NCI-H82 treated with DMSO at 0.1 percent for 48 hours (cell line): ENCODE results near the gene CTBP2.

Source experiments
- DNase-seq: peaks from one replicate; lab custom pipeline; 2025; ENCODE audit not compliant: unreplicated experiment; lab: John Stamatoyannopoulos, UW

Gene CTBP2

DNA sequence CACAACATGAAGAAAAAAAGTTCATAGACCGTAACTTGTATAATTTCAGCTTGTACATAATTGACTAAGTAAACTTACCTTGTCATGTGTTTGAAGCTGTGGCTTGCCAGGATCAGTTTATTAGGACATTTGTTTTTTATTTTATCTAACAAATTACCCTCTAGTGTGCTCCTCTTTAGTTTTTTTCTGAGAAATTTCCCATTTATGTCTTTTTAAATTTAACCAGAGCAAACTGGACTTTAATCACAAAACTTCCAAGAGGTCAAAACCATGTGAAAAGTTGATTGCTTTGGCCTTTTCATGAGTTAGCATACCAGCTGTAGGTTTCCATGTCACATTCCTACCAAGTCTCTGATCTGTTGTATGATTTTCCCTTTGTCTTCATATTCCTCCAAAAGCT is 176.0 kb downstream of the CTBP2 start:
- no peak for DNase-seq

DNA sequence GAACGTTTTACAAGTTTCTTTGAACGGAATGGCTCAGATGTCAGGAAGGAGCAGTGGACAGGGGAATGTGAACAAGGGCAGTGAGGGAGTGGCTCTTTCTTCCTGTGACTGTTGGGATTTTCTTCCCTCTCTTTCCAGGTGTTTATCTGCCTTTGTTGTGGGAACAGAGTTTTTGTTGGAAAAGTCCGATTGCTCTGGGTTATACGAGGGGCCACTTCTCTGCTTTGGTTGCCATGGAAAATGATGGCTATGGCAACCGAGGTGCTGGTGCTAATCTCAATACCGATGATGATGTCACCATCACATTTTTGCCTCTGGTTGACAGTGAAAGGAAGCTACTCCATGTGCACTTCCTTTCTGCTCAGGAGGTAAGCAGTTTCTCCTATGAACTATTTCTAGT is 177.0 kb downstream of the CTBP2 start:
- DNase-seq = no peak

DNA sequence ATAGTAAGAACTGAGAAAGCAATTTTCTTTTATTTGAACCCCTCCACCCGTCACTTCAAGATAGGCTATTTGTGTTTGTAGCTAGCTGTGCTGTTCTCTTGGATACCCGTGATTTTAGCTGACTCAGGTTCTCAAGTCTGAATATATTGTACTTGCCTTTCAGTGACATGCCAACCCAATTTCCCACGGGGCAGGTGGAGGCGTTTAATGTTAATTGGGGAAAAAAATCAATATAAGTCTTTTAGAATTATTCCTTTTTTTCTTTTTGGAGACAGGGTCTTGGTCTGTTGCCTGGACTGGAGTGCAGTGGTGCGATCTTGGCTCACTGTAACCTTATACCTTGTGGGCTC is 182.0 kb downstream of the CTBP2 start:
- DNase-seq = no peak

DNA sequence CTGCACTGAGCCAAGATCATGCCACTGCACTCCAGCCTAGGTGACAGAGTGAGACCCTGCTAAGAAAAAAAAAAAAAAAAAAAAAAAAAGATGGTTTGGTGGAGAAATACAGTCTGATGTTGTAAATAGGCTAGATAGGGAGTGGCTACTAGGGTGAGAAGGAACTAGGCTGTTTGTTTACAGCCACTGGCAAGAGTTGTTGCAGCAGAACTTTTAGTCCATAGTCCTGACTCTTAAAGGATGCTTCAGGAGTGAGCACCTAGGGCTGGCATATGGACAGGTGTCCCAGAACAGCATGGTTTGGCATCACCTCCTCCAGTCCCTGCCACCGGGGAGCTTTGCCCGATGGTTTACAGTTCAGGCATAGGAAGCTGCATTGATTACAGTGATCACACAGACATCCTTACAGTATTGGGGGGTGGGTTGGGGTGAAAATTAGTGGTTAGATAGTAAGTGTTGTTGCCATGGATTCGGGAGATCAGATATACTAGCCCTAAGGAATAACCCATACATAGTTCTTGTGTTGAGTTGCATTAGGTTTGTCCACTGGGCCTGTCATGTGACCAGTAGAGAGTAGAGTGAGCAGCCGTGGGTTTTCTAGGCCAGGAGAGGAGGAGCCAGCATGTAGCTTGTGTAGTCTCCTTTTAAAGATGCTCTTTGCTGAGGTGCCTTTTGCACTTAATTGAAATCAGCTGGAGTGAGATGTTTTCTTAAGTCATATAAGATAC is 182.6 kb downstream of the CTBP2 start:
- no peak for DNase-seq

DNA sequence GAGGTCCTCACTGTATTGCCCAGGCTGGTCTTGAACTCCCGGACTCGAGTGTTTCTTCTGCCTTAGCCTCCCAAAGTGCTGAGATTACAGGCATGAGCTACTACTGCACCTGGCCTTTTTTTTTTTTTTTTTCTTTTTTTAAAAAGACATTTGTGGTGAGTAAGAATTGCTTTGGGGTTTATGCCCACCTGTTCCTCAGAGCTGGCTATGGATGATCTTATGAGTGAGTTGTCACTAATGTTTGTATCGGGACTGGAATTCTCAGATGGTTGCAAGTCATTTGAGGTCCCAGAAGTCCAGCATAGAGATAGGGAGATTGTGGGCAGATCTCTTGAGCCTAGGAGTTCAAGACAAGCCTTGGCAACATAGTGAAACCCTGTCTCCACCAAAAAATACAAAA is 183.2 kb downstream of the CTBP2 start:
- no peak for DNase-seq

DNA sequence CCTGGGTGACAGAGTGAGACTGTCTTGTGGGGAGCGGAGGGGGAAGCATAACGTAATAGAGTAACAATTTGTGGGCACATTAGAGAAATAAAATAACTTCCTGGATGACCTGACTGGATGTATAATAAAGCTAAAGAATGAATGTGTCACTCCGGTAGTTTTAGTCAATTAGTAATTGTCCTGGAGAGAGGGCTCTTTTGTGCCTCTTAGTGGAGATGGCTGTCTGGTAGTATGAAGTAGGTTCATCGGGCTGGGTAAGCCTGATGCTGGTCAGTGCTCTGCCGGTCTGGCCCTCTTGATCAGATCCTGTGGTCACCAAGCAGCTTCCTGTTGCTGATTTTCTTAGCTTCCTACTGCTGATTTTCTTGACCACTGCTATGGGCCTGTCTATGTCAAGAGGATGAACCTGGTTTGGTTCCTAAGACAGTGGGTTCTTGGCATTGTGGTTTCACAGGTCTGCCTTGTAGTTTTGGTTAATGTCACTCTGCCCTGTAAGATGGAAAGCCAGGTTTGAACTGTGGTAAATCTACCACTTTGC is 184.3 kb downstream of the CTBP2 start:
- no peak for DNase-seq

DNA sequence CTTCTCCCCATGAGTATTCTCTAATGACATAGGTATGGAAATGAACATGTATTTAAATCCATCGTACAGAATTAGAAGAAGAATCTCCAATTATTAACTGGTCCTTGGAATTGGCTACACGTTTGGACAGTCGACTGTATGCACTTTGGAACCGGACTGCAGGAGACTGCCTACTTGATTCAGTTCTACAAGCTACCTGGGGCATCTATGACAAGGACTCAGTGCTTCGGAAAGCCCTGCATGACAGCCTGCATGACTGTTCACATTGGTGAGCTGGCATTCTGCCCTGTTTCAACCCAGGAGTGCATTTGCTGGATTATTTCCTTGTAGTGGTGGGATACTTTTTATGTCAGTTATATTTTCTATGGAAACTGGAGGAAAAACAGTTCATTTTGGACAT is 186.2 kb downstream of the CTBP2 start:
- no peak for DNase-seq

DNA sequence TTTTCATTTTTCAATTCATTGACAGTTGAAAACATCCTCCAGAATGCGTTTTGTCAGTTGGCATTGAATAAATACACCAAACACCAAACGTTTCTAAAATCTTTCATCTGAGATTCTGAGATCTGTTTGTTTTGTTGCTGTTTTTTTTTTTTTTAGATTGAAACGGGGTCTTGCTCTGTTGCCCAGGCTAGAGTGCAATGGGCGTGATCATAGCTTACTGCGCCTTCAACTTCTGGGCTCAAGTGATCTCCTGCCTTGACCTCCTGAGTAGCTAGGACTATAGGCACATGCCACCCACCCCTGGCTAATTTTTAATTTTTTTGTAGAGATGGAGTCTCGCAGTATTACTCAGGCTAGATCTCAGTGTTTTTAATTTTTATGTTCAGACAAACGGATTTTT is 187.7 kb downstream of the CTBP2 start:
- no peak for DNase-seq

DNA sequence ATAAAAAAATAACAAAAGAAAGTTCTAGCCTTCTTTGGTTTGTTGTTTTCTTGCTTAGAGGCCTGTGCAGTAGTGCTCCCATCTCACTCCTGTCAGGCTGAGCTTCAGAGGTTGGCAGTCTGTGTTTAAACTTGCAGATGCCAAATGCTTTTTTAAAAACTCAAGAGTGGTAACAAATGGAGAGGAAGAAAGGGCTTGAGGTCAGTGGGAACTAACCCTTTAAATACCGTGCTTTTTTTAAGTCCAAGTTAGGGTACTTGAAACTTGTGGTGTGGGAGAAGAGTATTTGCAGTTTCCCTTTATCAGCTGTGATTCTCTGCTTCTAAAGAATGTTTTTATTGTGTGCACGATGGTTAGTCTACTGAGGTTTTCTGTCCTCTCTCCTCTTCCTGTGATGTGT is 189.1 kb downstream of the CTBP2 start:
- DNase-seq = no peak

DNA sequence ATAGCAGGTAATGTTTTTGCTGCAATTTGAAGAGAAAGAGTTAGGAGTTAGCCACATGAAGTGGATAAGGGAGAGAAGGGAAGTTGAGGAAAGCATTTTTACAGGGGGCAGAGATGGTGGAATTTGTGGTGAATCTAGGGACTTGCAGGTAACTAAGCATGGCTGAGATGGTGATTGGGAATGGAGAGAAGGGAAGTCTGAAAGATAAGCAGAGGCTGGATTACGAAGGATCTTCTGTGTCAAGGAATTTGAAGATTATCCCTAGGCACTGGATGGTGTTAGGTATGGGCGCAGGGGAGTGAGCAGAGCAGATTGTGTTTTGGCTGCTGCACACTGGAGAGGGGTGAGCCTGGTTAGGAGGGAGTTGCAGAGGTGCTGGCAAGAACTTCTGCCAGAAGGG is 193.1 kb downstream of the CTBP2 start:
- DNase-seq = no peak

DNA sequence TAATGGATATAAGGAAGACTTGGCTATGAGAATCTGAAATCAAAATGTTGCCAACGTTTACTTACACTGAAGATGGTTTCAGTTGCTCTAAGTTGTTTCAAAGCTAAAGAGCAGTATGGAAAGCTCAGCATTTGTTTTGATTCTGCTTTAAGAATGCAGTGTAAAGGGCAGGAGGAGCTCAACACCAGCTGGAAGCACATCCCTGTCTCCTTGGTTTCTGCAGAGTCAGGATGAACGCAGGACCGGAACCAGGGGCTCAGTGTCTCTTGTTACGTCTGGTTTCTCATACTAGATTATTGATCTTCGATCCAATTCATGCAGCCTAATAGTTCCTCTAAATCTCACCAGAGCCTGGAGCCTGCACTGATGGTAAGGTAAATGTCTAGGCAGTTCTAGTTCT is 194.4 kb downstream of the CTBP2 start:
- no peak for DNase-seq

DNA sequence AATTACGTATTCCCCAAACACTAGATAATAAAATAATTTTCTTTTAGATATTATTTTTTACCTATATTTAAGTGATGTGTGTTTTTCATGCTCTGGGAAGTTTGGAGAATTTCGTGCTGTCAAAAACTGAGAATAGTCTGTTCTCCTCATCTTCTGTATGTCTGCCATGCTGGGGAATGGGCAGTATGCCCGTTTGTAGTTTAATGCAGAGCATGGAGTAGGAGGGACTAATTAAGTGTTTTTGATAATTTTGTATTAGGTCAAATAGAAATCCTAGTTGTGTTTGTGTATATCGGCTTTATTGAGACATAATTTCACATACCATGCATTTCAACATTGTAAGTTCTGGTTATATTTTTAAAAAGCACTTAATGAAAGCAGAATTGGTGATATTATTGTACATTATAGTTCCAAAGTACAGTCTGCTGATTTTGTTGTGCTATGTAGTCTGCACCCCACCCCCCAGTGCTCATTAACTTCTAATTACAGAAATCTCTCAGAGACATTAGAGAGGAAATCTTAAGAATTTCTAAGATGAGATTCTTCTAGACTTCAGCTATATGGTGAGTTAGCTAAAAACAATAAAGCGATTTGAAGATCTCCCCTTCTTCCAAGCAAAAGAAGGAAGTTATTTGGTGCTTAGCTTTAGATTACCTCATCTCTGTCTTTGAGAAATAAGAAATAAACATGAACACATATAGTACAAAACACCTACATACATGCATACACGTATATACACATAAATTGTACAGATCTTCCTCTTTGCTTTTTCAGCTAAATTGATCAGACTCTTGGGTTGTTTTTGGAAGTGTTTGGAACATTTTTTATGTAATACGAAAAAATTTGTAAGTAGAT is 196.3 kb downstream of the CTBP2 start:
- DNase-seq = no peak

DNA sequence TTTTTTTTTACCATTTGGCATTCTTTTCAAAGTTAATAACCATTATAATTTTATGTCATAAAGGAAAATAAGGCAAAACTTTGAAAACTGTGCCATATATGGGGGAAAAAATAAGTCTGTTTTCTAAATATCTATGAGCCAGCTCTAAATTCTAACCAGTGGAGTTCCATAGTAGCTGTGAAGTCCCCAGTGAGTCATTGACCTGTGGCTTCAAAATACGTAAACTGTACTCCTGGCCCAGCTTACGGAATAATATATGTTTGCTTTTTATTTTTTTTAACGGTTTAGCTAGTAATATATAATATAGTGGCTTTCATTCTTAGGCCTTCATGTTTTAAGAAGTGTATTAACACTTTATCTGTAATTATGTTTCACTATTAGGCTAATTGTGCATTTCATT is 197.9 kb downstream of the CTBP2 start:
- DNase-seq = no peak

DNA sequence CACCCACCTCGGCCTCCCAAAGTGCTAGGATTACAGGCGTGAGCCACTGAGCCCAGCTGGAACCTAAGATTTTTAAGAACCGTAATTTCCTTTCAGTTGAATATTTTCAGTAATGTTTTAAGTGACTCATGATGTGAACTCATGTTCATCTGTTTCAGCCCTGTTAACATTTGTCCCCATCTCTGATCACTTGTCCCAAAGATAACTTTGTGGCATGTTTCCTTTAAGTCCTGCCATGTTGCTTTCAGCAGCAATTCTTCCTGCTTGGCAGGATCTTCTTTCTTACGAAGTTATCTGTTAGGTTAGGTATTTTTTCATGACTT is 199.2 kb downstream of the CTBP2 start:
- no peak for DNase-seq

DNA sequence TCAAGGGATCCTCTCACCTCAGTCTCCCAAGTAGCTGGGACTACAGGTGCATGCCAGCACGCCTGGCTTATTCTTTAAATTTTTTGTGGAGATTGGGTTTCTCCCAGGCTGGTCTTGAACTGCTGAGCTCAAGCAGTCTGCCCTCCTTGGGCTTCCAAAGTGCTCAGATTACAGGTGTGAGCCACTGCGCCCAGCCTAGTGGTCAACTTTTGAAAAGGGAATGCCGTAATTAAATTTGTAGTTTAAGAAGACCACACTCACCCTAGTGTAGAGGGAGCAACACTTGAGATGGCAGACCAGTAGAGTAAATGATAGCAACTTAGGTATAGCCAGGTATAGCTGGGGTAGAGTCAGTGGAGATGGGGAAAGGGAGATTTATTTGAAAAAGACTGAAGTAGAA is 200.8 kb downstream of the CTBP2 start:
- no peak for DNase-seq

DNA sequence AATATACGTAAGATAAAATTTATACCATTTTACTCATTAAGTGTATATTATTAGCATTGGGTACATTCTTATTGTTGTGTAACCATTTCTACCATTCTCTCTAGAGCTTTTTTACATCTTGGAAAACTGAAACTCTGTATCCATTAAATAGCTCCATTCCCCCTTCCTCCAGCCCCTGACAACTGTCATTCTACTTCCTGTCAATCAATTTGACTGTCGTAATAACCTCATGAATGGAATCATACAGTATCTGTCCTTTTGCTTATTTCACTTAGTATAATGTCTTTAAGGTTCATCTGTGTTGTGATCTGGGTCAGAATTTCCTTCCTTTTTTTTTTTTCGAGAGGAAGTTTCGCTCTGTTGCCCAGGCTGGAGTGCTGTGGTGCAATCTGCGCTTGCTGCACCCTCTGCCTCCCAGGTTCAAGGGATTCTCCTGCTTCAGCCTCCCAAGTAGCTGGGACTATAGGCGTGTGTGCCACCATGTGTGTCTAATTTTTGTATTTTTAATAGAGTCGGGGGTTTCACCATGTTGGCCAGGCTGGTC is 202.9 kb downstream of the CTBP2 start:
- no peak for DNase-seq

DNA sequence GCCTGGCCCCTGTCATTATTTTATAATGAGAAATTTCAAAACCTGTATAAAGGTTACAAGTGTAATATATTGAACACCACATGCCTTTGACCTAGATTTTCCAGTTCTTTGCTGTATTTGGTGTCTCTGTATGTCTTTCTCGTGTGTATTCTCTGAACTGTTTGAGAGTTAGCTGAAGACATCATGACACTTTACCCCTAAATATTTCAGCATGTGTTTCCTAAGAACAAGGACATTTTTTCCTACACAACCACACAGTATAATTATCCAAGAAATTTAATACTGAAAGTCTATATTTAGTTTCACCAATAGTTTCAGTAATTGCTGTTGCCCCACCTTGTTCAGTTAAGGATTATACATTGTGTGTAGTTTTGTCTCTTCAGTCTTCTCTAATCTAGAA is 203.6 kb downstream of the CTBP2 start:
- DNase-seq = no peak

DNA sequence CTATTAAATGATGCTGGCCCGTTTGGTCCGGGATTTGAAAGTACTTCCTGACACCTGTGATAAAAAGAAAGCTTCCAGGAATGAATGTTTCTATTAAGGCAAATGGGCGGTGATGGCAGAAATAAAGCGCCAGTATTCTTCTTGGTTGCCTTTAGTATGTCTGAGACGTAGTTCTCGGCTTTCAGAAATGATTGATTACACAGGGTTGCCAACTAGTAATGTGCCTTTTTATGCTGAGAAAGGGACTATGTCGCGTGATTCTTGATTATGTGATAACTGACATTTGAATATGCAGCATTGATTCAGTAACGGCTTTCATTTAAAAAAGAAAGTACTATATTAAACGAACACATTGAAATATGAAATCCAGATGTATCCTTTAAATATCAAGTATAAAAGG is 204.5 kb downstream of the CTBP2 start:
- no peak for DNase-seq

DNA sequence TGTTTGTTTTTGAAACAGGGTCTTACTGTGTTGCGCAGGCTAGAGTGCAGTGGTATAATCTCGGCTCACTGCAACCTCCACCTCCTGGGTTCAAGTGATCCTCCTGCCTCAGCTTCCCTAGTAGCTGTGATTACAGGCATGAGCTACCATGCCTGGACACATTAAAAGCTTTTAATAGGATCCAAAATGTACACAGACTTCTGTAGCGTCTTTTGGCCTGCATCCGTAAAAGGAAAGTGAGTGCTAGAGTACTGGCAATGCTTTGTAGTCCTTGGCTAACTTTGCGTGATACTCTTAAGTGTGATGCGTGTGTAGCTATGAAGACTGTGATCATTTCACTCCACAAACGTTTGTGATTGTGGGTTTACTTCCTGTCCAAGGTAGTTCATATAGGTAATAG is 205.1 kb downstream of the CTBP2 start:
- no peak for DNase-seq

DNA sequence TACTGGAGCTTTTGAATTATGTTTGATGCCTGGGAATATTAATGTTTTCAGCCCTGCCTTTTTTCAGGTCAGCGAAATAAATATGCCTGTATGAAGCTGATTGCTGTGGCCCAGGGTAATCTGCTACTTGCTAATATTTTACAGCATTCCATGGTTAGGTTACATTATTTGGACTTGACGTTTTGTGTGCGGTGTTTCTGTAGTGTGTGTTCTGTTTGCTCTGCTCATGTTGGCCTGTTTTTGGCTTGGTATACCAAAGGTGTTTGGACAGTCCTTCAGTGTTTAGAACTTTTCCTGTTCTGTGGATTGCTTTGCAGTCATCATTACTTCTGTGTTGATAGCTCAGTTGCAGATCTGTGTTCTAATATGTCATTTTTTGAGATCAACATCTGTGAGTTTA is 206.9 kb downstream of the CTBP2 start:
- DNase-seq = no peak

DNA sequence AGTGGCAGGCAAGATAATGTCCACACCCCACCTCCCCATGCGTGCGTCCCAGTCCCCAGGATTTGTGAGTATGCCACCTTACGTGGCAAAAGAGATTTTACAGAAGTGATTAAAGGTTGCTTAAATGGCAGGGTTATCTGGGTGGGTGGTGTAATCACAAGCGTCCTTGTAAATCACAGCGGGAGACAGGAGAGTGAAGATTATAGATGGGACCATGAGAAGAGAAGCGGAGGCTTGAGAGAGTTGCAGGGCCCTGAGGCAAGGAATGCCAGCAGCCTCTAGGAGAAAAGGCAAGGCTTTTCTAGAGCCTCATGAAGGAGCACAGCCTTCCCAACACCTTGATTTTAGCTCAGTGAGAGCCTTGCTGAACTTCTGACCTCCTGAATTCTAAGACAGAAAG is 208.2 kb downstream of the CTBP2 start:
- DNase-seq = no peak

DNA sequence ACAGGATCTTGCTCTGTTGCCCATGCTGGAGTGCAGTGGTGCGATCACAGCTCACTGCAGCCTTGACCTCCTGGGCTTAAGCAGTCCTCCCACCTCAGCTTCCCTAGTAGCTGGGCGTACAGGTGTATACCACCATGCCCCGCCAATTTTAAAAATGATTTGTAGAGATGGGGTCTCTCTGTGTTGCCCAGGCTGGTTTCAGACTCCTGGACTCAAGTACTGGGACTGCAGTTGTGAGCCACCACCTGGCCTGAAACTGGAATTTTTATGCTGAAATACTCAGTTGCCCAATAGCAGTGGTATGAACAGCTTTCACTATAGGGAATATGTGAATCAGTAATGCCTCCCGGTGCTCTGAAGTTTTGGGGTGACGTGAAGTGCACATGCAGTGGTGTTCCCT is 210.8 kb downstream of the CTBP2 start:
- DNase-seq = no peak
